IPS DF 19.7 (cell line): ENCODE results near the gene AAK1.

ENCODE experiments used
- DNase-seq: peaks from one replicate; pipeline ENCODE4 v3.0.0-alpha.2; 2013; ENCODE audit warnings: low read depth, low spot score

AAK1 gene

DNA sequence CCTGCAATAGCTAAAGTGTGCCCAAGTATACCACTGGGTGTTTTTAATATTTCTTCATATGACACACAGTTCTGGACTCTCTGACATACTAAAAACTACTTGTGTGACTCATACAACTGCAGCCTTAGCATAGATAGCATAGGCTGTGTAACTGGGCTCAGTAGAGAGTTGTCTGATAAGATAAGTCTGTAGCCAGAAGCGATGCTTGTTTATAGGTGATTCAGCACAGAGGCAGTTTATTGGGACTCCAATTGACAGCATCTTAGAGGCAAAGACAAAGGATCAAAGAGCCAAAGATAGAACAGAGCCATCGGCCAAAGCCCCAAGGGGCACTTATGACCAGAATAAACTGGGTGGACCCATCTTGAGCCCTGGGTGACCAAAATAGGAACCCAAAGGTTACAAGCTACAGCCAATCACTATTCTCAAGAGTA lies 42.3 kb downstream of the AAK1 start:
- DNase-seq: no peak

DNA sequence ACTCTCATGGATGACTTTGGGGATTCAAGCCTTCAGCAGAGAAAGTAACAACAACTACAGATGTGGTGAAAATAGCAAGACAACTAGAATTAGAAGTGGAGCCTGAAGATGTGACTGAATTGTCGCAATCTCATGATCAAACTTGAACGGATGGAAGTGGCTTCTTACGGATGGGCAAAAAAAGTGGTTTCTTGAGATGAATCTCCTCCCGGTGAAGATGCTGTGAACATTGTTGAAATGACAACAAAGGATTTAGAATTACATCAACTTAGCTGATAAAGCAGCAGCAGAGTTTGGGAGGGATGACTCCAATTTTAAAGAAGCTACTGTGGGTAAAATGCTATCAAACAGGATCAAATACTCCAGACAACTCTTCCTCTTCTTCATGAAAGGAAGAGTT lies 43.1 kb downstream of the AAK1 start:
- no peak for DNase-seq

DNA sequence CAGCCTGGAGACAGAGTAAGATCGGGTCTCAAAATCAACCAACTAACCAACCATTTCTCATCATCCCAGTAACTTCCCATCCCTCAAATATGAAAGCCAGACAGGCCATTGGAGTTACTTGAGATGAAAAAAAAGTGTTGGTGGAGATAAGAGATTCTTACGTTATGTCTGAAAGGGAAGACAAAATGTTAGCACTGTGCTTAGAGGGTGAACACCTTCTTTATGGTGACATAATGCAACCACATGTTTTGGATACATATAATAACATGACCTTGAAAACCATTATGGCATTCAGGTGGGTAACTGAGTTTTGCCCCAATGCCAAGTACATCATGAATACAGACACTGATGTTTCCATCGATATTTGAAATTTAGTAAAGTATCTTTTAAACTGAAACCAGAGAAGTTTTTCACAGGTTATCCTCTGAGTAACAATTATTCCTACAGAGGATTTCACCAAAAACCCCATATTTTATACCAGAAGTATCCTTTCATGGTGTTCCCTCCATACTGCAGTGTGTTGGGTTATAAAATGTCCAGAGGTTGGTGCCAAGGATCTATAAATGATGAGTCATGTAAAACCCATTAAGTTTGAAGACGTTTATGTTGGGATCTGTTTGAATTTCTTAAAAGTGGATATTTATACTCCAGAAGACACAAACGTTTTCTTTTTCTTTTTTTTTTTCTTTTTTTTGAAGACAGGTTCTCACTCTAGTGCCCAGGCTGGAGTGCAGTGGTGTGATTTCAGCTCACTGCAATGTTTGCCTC lies 45.5 kb downstream of the AAK1 start:
- DNase-seq: no peak

DNA sequence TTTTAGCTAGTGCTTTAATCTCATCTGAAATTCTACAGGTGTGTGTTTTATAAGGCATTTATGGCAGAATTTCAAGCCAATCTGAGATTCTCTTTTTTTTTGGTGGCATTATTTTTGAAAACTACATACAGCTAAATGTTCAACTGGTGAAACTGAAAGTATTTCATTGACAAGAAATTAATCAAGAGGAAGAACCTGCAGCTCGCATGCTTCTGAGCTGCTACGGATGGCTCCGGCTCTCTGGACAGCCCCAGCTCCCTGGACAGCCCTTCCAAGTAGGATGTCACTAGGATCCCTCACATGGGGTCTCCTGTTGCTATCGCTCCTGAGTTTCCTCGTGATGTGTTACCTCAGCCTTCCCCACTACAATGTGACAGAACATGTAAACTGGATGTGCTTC lies 46.4 kb downstream of the AAK1 start:
- DNase-seq: no peak

DNA sequence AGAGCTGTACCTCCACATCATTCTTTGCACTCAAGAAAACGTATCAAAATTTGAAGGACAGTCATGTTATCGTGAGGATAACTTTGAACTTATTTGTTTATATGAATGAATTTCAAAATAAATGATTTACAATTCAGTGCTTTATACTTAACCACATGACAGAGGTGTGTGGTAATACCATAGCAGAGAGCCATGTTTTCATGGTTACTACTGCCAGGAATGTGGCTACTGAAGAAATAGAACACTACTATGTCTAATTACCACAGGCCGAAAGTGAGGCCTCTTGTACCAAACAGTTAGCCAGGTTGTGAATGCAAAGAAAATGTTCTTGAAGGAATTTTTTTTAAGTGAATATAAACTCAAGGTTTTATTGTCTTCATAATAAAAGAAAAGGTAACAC lies 49.2 kb downstream of the AAK1 start:
- DNase-seq: no peak

DNA sequence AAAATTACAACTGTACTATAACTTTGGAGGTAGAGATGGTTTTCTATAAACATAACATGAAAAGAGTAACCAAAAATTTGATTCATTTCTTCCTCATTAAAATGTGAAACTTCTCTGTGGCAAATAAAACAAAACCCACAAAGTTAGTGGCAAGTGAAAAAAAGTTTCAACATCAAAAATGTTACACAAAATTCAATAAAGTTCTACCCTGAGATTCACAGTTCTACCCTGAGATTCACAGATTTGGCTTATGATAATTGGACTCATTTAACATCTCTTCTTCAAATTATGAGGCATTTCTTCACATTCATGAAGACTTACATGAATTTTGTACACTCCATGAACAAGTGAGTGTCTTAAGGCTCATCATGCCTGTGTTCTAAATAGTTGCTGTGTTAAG lies 51.0 kb downstream of the AAK1 start:
- DNase-seq: no peak

DNA sequence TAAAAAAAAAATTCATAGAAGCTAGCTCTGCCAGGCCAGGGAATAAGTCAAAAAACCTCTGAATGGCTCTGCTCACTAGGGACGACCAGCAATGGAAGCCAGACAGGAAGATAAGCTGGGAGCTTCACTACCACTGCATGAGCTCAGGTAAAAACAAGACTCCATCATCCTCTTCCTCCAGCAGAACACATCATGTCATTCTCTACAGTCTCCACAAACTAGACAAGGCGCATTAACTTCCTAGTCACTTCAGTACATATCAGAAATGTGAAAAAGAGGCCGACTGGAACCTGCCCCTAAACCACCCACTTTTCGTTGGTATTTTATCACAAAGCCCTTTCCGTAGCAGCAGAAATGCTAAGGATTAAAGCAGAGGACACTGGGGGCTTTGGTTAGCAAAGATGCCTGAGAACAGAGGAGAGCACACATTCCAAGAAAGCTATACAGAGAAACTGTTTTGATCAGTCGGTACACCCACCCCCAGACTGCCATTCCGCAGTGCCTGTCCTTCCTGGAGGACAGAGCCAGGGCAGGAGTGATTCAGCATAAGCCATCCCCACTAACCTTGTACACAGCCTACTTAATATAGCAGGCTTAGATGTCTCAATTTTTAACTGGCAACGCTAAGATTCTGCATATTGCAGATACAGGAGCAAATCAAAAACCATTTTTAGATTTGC lies 53.4 kb downstream of the AAK1 start:
- no peak for DNase-seq

DNA sequence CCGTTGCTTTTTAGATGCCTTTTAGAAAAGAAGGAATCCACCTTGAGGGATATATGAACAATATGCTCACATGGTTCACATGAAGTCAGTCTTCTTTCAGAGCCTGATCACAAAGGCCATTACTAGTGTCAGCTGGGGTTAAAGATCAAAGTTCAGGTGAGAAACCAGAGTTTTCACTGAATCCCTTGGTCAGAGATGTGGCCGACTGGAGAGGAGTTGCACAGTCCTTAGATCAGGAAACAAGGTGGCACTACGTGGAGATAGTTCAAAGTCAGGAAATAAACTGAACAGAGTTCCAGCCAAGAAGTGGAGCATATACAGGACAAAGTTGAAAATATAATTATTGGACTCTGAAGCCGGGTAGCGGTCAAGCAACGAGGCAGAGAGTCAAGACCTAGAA lies 54.6 kb downstream of the AAK1 start:
- no peak for DNase-seq

DNA sequence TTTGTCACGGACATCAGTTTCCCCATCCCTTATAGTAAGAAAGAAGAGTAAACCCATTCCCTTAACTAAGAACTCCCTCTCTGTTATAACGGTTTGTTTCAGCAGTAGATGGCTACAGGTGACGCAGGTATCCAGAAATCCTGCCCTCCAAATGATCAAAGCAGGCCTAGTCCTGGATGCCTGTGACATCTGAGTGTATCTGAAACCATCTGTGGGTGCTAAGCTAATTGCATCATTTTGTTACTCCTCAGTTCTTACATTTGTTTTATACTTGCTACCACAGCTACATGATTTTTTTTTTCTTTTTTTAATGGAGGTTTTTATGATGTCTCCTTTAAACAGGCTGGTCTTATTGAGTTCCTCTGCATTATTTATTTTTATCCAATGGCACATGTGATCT lies 55.1 kb downstream of the AAK1 start:
- no peak for DNase-seq

DNA sequence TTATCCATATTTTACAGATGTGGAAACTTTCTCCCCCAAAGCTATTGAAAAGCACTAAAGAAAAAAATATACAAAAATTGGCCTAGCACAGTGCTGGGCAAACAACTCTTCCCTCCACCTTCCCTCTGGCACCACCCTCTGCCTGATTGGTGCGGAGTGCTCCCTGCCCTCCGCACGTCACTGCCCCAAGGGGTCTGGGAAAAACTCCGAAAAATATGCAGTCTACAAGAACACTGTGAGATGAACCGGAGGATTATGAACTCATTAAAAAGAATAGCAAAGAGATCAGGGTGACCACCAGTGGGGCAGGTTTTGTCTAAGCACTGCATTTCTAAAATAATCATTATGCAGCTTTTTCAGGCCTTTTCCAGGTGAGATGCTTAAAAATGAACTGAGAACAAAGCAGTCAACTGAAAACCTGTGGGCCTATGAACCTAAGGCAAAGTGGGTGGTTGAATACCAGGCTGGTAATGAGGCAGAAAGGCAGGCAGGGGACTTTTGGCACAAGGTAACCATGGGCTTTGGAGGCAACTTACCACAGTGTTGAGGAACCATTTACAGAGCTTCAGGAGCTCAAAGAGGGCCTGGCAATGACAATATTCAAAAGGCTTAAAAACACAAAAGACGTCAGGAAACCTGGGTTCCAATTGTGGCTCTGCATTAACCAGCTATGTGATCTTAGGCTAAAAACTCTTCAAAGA lies 57.5 kb downstream of the AAK1 start:
- DNase-seq: no peak

DNA sequence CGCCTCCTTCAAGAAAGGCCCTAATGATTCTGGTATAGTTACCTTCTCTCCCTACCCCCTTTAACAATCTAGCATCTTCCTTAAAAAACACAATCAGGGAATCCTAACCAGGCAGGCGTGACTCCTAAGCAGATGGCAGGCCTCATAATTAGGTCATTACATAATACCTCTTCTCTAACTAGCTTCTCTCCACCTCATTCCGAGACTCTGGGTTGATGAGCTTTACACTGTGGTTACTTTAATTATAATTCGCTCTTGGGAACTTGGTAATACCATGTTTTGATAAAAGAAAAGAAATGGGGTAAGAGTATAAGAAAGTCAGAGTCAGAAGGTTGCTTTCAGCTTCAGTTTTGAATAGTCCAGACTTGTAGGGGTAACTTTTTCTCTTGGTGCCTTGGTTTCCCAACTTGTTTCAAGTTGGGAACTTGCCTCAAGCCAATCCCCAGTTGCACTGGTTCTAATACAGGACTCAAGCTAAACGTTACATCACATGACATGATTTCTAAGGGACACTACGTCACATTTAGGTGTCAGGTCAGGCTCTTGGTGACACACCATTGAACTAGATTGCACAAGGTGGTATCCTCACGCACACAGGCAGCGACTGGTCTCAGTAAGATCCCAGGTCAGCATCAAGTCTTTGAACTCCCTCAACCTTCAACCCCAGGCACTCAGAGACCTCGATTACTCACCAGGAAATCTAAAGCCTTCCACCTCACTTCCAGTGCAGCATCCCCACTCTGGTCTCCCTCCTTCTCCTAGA lies 59.2 kb downstream of the AAK1 start:
- no peak for DNase-seq

DNA sequence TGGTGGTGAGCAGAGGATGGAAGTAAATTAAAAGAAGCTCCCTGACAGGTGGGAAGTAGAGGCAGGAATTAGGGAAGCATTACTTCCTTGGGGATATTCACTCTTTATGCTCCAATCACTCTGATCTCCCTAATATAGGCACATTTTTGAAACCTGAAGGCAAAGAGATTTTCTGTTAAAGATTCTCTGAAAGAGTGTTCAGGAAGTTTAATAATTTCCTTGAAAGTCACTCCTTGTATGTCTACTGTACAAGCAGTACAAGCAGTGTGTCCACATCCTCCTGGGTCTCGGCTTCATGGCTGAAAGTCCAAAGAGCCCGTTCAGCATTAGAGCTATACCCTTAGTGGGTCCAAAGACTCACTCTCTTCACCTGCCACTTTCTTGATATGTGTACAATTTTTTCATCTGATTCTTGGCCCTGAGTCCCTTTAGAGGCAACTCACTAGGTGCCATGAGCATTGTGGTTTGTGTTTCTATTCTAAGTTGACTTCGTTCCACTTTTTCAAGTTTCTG lies 60.2 kb downstream of the AAK1 start:
- DNase-seq: no peak

DNA sequence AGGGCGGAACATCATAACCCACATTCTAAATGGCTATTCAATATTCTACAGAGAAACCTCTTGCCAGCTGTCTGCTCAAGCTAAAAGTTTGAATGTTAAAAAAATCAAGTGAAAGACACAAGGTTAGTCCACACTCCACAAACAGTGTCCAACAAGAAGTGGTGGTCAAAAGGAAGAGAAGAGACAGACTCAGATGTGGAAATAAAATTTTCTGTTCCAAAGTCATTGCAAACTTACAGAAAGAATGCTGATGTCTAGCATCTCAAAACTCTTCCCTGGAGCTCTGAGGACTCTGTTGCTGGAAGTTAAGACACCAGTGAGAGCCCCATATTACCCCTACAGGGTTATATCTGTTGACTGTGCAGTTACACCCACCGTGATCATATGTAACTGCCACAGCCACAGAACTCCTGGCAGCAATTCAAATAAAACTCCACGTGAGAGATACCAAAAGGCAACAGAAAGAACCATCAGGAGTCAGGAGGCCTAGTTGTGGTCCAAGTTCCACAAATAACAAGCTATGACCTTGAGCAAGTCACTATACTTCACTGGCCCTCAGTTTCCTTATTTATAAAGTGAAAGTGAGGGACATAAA lies 60.9 kb downstream of the AAK1 start:
- DNase-seq: no peak

DNA sequence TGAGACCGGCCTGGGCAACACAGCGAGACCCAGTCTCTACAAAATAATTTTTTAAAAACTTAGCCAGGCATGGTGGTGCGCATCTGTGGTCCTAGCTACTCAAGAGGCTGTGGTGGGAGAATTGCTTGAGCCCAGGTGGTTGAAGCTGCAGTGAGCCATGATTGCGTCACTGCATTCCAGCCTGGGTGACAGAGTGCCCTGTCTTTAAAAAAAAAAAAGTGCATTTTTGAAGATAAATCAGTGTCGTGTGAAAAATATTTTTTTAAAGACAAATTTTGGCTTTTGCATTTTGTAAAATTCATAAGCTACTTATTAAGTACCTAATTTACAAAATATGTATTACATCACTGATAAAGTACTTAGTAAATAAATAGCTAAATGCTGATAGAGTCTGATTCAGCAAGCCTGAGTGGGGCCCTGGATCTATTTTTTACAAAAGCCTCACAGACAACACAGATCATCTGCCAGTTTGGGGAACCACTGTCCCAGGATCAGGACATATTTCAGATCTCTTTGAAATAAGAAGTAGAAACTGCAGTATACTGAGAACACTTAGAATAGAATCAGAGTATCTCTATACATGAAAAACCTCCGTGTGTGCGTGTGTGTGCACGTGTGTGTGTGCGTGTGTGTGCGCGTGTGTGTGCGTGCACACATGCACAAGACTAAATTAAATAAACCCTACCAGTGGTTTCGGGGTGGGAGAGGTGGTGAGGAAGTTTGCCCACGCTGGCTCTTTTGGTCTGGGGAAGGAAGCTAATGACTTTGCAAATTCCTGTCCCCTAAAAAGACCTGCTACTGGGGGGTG lies 61.6 kb downstream of the AAK1 start:
- DNase-seq: no peak

DNA sequence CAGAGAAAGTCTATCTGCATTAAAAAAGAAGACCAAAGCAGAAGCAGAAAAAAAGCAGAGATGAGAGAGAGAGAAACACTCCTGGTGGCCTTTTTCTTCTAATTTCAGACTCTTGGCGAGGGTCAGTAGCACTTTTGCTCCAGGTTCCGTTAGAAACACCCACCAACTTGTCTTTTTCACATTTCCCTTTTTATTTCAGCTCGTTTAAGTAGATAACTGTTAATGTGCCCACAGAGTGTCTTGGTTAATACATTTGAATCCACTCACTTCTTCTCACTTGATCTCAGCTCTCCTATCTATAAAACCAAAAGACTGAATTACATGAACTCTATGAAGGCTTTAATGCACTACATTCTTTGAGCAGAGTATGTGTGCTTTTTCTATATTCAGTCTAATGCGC lies 63.1 kb downstream of the AAK1 start:
- DNase-seq: no peak

DNA sequence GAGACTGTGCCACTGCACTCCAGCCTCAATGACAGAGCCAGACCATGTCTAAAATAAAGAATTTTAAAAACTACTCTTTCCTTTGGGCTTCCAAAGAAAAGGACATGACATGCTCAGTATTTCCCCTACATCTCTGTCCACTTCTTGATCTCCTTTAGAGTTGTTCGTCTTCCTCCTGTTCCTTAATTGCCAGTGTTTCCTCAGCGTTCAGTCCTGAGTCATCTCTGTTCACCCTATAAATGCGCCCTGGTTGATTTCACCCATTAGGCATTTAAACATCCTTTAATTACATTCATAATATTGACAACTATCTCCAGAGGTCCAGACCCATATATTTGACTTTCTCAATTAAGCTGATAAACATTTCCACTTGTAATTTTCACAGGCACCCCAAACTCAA lies 64.0 kb downstream of the AAK1 start:
- DNase-seq: no peak

DNA sequence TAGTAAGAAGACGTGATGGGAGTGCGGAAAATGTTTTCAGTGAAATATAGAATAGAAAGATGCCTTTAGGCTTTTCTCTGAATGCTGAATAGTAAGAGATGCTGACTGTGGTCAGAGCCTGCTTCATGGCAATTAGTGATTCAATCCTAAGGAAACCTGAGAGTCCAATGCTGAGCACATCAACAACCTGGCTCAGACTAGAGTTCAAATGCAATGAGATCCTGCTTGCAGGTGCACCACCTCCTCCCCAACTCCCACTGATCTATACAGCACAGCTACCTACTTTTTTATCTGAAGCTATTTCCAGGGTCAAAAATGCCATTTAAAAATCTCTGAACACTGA lies 65.4 kb downstream of the AAK1 start:
- DNase-seq: no peak

DNA sequence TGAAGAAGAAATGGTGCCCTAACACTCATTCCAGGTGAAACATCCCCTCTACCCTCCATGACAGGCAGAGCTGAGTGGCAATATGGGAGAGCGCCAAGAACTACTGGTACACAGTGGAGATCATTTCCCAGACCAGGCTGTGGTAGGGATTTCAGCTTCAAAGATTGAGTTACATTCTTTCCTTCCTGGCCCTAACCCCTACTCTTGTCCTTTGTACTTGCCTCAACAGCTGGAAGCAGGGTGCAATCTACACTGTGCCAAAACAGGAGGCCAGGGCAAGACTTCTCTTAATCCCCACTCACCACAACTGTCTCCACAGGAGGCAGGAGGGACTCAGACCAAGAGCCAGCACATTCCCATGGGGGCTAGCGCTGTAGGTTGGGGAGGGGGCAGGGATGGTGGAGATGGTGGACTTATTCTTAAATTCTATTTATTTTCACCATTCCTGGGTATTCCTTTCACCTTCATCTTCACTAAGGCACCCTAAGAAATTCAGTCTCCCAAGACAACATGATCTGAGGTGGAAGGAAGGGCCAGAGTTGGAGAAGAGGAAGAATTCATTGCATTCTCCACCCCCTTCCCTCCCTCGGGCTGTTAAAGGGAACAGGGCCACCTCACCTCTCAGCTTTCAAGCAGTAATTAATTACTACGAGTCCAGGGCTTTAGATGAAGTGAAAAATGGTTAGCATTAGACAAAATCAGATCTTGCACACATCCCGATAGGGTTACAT lies 65.9 kb downstream of the AAK1 start:
- DNase-seq: no peak

DNA sequence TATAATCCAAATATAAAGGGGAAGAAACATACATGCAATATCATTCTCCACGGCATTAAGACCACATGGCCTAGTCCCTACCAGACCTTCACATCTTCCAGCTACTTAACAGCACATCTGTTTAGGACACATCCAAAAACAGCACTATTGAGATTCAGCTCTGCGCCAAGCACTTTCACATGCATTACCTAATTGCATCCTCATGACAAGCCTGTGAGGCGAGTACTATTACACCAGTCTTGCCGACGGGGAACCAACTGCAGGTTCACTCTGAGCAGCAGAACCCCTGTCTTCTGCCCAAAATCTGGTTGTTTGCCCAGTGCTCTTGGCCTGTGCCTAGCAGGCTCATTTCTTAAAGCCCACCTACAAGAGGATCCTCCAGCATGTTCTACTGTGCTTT lies 66.7 kb downstream of the AAK1 start:
- DNase-seq: no peak

DNA sequence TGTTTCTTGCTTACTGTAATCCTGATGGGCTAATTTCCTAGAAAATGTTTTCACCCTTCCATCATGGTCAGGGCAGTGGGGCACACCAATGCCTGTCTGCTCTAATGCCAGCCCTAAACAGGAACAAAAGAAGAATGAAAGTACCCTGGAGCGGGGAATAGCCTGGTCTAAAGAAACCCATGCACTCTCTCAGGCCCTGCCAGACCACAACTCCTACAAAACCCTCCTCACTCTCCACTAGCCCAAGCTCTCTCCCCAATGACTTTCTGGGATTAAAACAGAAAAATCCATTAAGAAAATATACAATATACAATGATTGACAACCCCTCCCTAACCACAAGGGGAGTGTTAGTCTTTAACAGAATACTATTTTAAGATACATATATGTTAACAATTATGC lies 67.6 kb downstream of the AAK1 start:
- DNase-seq: no peak
